ENCODE measurements around the gene GSTP1. TPM values are rescaled to one million over a fixed set of nuclear protein-coding genes. Genes with fewer than 3 reads are reported as not detected.

Gene GSTP1
- total and polyA plus RNA-seq, 8 donors, result 393 to 2,840 (median 647) TPM

GRCh38 chr11:67631411-67631810, 47.8 kb downstream of the GSTP1 start:
- peaks cover 15 to 48% (median 42%) of the 10 kb centered on the region in 4 donors for H3K4me1 ChIP-seq
- no peak for DNase-seq
- no peak overlapping the region for H3K4me3 ChIP-seq
- H3K27me3 ChIP-seq, result no peaks in the 10 kb centered on the region
- no peaks in the 10 kb centered on the region for H3K36me3 ChIP-seq
- H3K9me3 ChIP-seq, result no peaks in the 10 kb centered on the region
- intact Hi-C loops (cut with DNase I; ENCODE audit: low total_unique reads), result no loop called here
- WGBS, 5 donors, result 71 to 87% (median 79%) methylated on average over 6 to 7 of the region's 7 CpGs
- H3K27ac ChIP-seq, result peak overlapping the region in 4 of 5 donors; percentile 88 to 98 (median 96)
- TF ChIP-seq POLR2AphosphoS5 (IDR thresholded peaks at IDR 0.05) (no peak), EP300 (IDR thresholded peaks at IDR 0.05) (no peak), CTCF (IDR thresholded peaks at IDR 0.05) (no peak), POLR2A (IDR thresholded peaks at IDR 0.05) (no peak)

GRCh38 chr11:67631853-67632174, 48.2 kb downstream of the GSTP1 start:
- Histone ChIP-seq H3K27me3 (no peaks in the 10 kb centered on the region), H3K27ac (peak overlapping the region; percentile 13 to 98 (median 26))

GRCh38 chr11:67632175-67632981, 48.8 kb downstream of the GSTP1 start:
- 46 to 61% (median 50%) methylated on average over 9 to 12 of the region's 12 CpGs for WGBS, 5 donors

More at GRCh38 chr11:67631853-67632174, 48.2 kb downstream of the GSTP1 start:
- intact Hi-C loops (cut with DNase I; ENCODE audit: low total_unique reads), result no loop called here
- WGBS, 5 donors, result 80 to 100% (median 89%) methylated on average over 2 of the region's 2 CpGs
- TF ChIP-seq EP300 (IDR thresholded peaks at IDR 0.05) (no peak), POLR2AphosphoS5 (IDR thresholded peaks at IDR 0.05) (no peak), POLR2A (IDR thresholded peaks at IDR 0.05) (no peak), CTCF (IDR thresholded peaks at IDR 0.05) (no peak)
- peaks cover 15 to 48% (median 42%) of the 10 kb centered on the region in 4 donors for H3K4me1 ChIP-seq
- H3K36me3 ChIP-seq, result no peaks in the 10 kb centered on the region
- no peak for DNase-seq
- H3K4me3 ChIP-seq, result no peak overlapping the region
- no peaks in the 10 kb centered on the region for H3K9me3 ChIP-seq

More at GRCh38 chr11:67632175-67632981, 48.8 kb downstream of the GSTP1 start:
- Histone ChIP-seq H3K27ac (peak overlapping the region; percentile 13 to 98 (median 26)), H3K36me3 (no peaks in the 10 kb centered on the region), H3K9me3 (no peaks in the 10 kb centered on the region), H3K4me1 (peaks cover 15 to 48% (median 42%) of the 10 kb centered on the region in 4 donors), H3K4me3 (no peak overlapping the region), H3K27me3 (no peaks in the 10 kb centered on the region)
- TF ChIP-seq CTCF (IDR thresholded peaks at IDR 0.05) (no peak), POLR2AphosphoS5 (IDR thresholded peaks at IDR 0.05) (peak in 1 of 3 donors; percentile 31)
- intact Hi-C loops (cut with DNase I; ENCODE audit: low total_unique reads), result no loop called here
- DNase-seq, result peak; percentile 82 to 92
